Measurements from ENCODE around the gene CYBA. TPM values are rescaled to one million over a fixed set of nuclear protein-coding genes. Genes with fewer than 3 reads are reported as not detected.

The CYBA gene
- total RNA-seq, 1 experiment from 2014 or later, result 867 TPM

GRCh38 chr16:88633684-88634140 lies 17.1 kb downstream of the CYBA start:
- peak overlapping the region; percentile 61 for H3K4me3 Mint-ChIP-seq (ENCODE audit: low read depth, unreplicated experiment)
- intact Hi-C loops (cut with micrococcal nuclease; ENCODE audit: unreplicated experiment), result no loop called here
- no peaks in the 10 kb centered on the region for H3K9me3 Mint-ChIP-seq (ENCODE audit: low read depth, unreplicated experiment)
- H3K4me1 Mint-ChIP-seq (ENCODE audit: low read depth, unreplicated experiment), result peaks cover 10% of the 10 kb centered on the region
- H3K36me3 Mint-ChIP-seq (ENCODE audit: insufficient read depth, unreplicated experiment), result peaks cover 68% of the 10 kb centered on the region
- no peak for TF ChIP-seq CTCF (IDR thresholded peaks at IDR 0.05; ENCODE audit: unreplicated experiment)
- peaks cover 21% of the 10 kb centered on the region for H3K27me3 Mint-ChIP-seq (ENCODE audit: unreplicated experiment)
- CTCF ChIA-PET, result interaction anchor here (0.9 to 1.4 kb wide), 2 partner anchors 18 to 64 kb away, joined by 3 read pairs; partner anchors contain the start of gene ZC3H18
- peak; percentile 64 for DNase-seq
- BruUV-seq (replicated peaks), result no TSS peak
- no peak overlapping the region for H3K27ac Mint-ChIP-seq (ENCODE audit: unreplicated experiment)

- Mint-ChIP-seq H3K9me3 (ENCODE audit: low read depth, unreplicated experiment) (no peaks in the 10 kb centered on the region), H3K27ac (ENCODE audit: unreplicated experiment) (no peak overlapping the region), H3K4me3 (ENCODE audit: low read depth, unreplicated experiment) (no peak overlapping the region), H3K36me3 (ENCODE audit: insufficient read depth, unreplicated experiment) (peaks cover 65% of the 10 kb centered on the region), H3K27me3 (ENCODE audit: unreplicated experiment) (peaks cover 9% of the 10 kb centered on the region), H3K4me1 (ENCODE audit: low read depth, unreplicated experiment) (no peaks in the 10 kb centered on the region)
- CTCF ChIA-PET, result interaction anchor here (0.7 to 1.4 kb wide), 3 partner anchors 10 to 62 kb away, joined by 3 to 6 read pairs (median 3); partner anchors contain the start of gene ZC3H18
- no TSS peak for BruUV-seq (replicated peaks)
- no peak for TF ChIP-seq CTCF (IDR thresholded peaks at IDR 0.05; ENCODE audit: unreplicated experiment)
- DNase-seq, result no peak
- intact Hi-C loops (cut with micrococcal nuclease; ENCODE audit: unreplicated experiment), result no loop called here
Observed at GRCh38 chr16:88632587-88632930, 18.3 kb downstream of the CYBA start.

- Mint-ChIP-seq H3K9me3 (ENCODE audit: low read depth, unreplicated experiment) (no peaks in the 10 kb centered on the region), H3K4me3 (ENCODE audit: low read depth, unreplicated experiment) (no peak overlapping the region), H3K4me1 (ENCODE audit: low read depth, unreplicated experiment) (no peaks in the 10 kb centered on the region), H3K36me3 (ENCODE audit: insufficient read depth, unreplicated experiment) (peaks cover 65% of the 10 kb centered on the region), H3K27me3 (ENCODE audit: unreplicated experiment) (peaks cover 4% of the 10 kb centered on the region), H3K27ac (ENCODE audit: unreplicated experiment) (no peak overlapping the region)
- DNase-seq, result no peak
- no TSS peak for BruUV-seq (replicated peaks)
- no peak for TF ChIP-seq CTCF (IDR thresholded peaks at IDR 0.05; ENCODE audit: unreplicated experiment)
- intact Hi-C loops (cut with micrococcal nuclease; ENCODE audit: unreplicated experiment), result no loop called here
- CTCF ChIA-PET, result interaction anchor here (1.4 kb wide), 1 partner anchor 62 kb away, joined by 3 read pairs; the partner anchor contains the start of gene ZC3H18
Observed at GRCh38 chr16:88631920-88632586, 18.8 kb downstream of the CYBA start.

GRCh38 chr16:88631384-88631783 lies 19.5 kb downstream of the CYBA start:
- Mint-ChIP-seq H3K36me3 (ENCODE audit: insufficient read depth, unreplicated experiment) (peaks cover 65% of the 10 kb centered on the region), H3K9me3 (ENCODE audit: low read depth, unreplicated experiment) (no peaks in the 10 kb centered on the region), H3K27ac (ENCODE audit: unreplicated experiment) (no peak overlapping the region), H3K4me1 (ENCODE audit: low read depth, unreplicated experiment) (no peaks in the 10 kb centered on the region), H3K4me3 (ENCODE audit: low read depth, unreplicated experiment) (no peak overlapping the region), H3K27me3 (ENCODE audit: unreplicated experiment) (no peaks in the 10 kb centered on the region)
- TF ChIP-seq CTCF (IDR thresholded peaks at IDR 0.05; ENCODE audit: unreplicated experiment), result no peak
- intact Hi-C loops (cut with micrococcal nuclease; ENCODE audit: unreplicated experiment), result no loop called here
- BruUV-seq (replicated peaks), result TSS peak; percentile 93
- DNase-seq, result no peak
- CTCF ChIA-PET, result no interaction called here
